NCI-H1105 treated with DMSO at 0.1 percent for 48 hours (cell line): ENCODE results near the gene FNDC11.
A peak's percentile ranks its signal among the peaks of the same experiment; 100 is the strongest.

ENCODE experiments used
- DNase-seq: peaks from one replicate; lab custom pipeline; 2025; lab: John Stamatoyannopoulos, UW

FNDC11 gene

DNA sequence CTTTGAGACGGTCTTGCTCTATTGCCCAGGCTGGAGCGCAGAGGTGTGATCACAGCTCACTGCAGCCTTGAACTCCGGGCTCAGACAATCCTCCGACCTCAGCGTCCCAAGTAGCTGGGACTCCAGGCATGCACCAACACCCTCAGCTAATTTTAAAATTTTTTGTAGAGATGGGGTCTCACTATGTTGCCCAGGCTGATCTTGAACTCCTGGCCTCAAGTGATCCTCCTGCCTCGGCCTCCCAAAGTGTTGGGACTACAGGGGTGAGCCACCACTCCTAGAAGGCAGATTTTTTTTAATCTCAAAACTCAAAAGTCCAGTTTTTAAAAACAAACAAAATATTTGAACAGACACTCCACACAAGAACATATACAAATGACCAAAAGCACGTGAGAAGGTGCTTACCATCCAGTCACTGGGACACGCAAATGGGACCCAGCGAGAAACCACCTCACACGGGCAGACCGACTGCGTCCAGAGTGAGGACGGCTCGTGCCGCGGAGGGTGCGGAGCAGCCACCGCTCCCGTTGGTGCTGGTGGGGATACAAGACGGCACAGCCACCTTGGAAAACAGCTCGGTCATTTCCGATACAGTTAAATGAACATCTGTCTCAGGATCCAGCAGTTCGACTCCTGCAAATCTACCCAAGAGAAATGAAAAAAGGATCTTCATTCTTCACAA lies 28.6 kb downstream of the FNDC11 start:
- no peak for DNase-seq

DNA sequence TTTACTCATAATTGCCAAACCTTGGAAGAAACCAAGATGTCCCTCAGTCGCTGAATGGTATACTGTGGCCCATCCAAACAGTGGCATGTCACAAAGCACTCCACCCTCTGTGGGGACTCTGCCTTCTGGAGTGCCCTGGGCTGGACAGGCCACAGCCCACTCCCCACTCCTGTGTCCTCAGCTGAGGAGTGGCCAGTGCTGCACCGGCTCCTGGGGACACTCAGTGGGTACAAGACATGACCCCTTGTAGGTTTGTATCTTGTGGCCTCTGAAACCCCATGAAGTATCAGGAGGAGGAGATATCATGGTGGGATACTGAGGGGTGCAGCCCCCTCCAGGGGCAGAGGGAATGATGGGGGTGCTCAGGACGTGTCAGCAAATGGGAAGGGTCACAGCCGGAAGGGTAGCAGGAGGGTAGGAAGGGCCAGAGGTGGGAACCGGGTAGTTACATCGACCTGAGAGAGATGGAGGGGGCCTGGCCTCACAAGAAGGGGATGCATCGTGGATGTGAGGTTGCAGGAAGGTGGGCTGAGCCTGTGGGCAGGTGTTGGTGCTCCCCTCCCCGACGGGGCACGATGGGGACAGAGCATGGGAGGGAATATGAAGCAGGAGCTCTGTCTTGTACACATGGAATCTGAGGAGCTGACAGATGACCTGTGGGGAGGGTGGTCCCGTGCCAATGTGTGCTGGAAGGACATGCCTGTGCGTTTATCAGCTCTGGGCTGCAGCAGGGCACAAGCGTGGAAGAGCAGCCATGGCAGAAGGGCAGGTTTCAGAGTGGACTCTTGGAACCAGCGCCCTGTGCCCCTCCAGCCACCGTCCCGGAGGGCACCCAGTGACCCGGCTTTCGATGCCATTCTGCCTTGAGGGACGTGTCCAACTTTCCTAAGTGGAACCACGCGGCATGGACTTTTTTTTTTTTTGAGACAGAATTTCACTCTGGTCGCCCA lies 31.9 kb downstream of the FNDC11 start:
- no peak for DNase-seq

DNA sequence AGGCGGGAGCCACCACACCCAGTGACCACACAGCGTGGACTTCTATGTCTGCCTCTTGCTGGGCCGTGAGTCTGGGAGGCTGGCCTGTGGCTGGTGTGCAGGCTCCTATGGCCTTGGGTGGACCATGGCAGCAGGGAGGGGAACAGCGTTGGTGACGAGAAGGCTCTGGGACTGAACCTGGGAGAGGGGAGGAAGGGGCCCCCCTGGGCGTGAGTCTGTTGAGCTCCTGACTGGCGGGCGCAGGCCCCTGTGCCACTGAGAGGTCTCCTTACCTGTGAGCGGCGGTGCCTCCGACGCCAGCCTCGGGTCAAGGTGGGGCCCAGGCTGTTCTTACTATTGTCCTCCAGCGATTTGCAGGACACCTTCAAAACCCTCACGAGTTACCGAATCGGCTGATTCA lies 32.8 kb downstream of the FNDC11 start:
- DNase-seq = no peak

DNA sequence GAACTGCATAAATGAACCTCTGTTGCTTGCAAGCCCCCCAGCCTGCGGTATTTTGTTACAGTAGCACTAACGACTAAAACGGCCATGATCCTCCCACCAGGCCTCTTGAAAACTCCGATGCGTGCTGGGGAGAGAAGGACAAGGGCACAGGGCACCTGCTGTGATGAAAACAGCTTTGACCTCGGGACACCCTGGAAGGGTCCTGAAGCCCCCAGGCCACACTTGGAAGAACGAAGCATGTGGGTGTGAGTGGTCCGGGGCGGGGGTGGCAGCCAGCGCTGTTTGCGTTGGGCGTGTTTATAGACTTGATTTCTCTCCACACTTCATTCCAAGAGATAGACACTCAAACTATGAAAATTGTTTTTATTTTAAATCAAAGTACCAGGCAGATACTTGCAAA lies 33.3 kb downstream of the FNDC11 start:
- no peak for DNase-seq

DNA sequence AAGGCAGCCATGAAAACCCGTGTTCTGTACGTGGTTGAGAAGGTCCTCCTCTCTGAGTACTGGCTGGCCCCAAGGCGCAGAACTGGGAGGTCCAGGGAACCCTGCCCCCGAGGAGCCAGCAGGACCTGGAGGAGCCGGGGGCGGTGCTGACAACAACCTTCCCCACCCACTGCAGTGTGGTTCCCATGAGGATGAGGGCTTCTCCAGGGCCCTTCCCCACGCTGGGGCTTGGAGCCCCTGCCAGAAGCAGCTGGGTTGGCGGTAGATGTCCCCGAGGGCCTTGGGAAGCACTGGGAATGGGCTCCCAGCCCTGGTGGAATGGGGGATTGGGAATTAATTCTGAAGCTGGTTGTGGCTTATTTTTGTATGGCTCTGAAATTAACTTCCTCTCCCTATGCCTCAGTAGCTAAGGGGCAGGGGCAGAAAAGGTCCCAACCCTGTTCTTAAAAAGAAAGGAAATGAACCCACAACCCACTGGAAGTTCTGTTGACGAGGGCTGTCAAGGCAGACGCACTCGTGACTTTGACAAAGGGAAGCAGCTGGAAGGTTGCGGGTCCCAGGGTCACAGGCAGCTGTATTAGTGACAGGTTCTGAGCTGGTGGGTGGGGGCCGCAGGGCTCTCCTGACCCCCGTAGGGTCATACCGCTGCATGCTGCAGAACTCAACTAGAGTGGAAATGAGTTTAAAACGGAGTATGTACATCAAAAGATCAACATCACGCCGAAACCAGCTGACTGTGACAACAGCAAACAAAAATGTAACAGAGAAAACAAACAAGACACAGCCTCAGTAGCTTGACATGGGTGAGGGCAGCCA lies 34.0 kb downstream of the FNDC11 start:
- no peak for DNase-seq

DNA sequence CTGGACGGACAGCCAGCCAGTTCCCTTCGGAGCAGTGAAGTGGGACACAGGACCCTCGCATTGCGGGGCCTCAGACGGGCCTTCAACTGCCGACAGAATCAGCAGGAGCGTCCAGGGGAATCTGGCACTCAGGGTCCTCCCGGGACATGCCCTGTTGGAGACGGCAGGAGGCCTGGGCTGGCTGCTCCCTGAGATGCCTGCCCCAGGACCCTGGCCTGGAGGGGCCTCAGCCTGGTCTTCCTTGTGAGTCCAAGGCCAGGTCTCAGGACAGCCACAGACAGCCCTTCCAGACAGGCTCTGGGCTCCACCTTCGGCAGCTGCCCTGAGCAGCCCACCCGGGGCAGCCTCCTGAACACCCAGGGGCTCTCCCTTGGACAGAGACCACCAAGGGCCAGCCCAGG lies 34.7 kb downstream of the FNDC11 start:
- no peak for DNase-seq

DNA sequence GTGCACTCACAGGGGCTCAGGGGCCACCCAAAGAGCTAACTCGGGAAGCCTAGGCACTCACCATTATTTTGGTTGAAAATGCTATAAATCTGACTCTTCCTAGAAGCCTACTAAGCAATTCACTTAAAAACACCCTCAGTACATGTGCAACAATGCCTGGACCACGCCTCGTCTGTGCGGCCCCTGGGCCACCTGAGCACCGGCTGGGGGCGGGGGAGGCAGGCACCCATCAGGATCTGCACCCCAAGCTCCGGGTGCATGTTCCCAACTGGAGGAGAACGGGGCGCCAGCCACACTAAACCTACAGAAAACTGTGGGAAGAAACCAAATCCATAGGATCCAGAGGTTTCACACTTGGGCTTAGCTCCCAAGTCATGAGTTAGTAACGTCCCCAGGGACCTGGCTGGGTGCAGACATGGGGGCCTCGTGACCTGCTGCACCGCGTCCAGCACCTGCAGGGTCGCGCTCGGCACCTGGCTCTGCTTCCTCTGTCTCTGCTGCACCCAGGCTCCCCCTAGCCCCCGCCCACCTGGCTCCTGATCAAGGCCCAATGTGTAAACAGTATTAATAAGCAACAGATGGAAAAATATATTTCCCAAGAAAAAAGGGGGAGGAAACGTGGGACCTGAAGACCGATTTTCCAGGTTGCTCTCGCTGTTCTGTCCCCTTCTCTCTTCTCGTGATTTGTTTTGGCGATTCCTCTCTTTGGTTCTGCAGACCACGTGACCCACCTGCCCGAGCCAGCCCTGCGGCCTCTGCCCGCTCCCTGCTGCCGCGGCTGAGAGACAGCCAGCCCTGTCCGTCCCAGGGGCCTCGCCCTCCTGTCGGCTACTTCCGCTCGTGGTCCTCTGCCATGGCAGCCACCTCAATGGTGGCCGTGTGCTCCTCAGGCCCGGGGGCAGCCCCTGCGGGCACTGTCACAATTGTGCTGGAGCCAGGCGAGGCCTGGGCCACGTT lies 35.6 kb downstream of the FNDC11 start:
- DNase-seq = peak; percentile 82

DNA sequence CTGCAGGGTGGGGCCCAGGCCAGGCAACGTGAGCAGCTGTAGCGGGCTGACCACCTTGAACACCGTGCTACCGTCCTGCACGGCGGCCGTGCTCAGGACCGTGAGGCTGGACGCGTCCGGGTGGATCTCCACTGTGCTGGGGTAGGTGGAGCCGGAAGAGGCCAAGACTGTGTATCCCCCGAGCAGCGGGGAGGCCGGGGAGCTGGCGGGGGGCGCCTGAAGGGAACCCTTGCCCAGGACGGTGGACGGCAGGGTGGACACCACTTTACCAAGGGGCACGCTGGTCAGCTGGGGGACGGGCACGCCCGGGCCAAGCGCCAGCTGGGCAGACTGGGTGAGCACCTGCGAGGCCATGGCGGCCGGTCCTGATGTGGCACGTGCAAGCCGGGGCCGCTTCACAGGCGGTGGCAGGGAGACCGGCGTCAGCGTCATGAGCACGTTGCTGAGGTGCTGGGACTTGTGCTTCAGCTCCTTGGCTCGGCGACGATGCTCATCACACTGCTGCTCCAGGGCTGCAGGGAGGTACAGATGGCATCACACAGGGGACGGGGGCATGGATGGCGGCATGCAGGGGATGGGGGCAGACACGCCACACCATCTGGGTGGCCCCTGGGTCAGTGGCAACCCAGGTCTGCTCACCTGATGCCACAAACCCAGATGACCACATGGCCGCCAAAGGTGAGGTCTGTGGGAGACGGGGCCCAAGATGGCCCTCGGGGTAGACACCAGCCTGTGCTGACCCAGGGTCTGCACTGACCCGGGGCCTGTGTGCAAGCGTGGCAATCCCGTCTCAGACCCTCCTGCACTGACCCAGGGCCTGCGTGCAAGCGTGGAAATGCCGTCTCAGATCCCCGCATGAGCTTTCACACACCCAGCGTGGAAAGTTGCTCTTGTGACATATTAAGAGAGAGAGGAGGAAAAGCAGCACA lies 36.5 kb downstream of the FNDC11 start:
- DNase-seq = no peak

DNA sequence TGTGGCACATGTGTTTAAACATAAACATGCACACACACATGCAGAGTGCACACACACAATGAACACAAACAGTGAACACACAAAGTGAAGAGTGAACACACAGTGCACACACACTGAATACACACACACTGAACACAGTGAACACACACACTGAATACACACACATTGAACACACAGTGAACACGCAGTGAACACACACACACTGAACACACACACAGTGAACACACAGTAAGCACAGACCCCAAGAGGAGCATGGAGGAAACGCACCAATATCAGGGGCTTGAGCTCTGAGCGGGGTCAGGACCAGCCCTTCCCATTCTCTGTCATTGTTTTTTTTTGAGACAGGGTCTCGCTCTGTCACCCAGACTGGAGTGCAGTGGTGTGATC lies 37.2 kb downstream of the FNDC11 start:
- DNase-seq = no peak

DNA sequence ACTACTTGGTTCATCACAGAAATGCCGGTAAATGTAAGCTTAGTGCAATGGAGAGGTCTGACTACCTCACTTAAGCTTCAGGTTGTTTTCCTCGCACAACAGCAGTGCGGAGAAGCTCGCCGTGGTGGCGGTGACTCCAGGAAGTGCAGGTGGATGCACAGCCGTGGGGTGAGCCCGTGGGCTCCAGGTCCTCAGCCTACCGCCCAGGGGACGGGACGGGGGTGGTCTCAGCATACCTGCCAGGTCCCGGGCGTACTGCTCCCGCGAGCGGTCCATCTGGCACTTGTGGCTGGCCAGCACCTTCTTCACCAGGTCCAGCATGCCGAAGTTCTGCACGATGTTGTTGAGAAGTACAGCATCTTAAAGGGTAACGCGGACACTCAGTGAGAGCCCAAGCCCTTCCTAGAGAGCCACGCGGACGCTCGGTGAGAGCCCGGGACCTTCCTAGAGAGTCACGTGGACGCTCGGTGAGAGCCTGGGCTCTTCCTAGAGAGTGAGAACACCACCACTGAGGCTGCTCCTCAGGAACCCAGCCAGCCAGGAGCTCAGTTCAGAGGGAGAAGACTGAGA lies 37.9 kb downstream of the FNDC11 start:
- no peak for DNase-seq

DNA sequence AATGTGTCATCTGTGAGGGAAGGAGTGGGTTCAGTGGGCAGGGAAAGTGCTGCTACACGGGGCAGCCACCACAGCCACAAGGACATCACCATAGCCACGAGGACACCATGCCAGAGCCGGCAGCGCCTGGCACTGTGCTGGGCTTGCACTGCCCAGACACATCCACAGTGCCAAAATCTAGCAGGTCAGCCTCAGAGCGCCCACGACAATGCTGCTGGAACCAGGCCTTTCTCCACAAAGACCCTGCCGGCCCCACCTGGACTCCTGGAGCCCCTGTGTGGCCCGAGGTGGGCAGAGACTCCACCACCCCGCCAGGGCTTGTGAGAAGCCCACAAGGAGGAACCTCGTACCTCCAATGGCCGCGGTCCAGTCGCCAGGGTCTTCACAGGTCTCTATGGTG lies 38.7 kb downstream of the FNDC11 start:
- no peak for DNase-seq

DNA sequence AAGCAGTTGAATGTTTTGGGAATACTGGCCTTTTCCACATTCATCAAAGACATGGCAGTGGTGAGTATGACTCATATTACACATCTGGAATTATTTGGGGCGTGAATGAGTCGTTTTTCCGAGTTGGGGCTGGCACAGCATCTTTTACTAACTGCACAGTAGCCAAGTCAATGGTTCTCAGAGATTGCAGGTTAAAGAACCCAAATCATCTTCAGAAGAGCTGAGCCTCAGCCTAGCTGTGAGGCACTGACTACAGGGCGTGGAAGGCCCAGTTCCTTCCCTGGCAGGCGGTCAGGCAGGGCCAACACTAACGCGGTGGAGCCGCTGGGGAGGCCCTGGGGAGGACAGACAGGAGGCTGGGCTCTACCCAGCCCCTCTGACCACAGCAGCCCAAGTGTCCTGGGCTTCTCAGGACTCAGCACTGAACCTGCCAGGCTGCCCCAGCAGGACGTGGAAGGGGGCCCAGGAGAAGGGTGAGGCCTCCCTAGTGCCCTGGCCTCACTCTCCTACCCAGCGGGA lies 40.1 kb downstream of the FNDC11 start:
- DNase-seq = no peak

DNA sequence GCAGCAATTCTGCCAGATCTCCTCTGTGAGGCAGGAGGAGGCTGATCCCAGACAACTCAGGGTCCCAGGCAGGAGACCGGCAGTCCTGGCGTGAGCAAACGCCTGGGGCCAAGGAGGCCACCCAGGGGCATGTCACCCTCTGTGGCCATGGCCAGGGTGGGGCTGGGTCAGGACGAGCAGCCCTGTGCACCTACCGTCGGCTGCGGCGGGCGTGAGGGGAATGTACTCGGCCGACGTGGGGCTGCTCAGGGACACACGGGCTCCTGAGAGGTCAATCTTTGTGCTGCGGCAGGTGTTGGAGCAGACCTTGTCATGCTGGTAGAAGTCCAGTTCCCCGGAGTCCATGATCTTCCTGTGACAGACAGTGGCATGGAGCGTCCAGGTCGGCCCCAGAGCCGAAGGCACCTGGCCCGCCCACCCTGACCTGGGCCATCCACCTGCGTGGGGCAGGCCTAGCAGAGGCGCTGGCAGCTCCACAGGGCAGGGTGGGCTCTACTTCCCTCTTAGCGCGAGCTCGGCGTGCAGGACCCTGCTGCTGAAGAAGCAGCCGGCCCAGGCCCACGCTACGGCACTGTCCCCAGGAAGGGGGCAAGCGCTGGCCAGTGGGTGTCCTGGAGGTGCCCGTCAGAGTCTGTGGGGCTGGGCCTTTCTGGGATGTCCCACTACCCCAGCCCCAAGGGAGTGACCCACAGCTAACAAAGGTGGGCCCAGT lies 41.6 kb downstream of the FNDC11 start:
- DNase-seq = no peak

DNA sequence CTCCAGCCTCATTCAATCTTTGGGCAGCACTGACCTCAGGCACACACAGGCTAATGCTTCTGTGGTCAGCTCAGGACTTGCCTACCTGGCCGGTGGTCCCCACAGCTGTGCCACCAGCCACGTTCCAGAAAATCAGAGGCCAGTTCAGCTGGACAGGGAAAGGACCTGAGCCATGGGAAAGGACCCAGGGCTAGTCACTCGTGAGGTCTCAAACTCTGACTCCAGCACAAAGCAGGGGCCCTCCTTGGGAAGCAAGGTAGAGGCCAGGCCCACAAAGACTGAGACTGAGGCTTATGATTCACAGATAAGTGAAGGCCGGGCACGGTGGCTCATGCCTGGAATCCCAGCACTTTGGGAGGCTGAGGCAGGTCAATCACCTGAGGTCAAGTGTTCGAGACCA lies 42.5 kb downstream of the FNDC11 start:
- no peak for DNase-seq

DNA sequence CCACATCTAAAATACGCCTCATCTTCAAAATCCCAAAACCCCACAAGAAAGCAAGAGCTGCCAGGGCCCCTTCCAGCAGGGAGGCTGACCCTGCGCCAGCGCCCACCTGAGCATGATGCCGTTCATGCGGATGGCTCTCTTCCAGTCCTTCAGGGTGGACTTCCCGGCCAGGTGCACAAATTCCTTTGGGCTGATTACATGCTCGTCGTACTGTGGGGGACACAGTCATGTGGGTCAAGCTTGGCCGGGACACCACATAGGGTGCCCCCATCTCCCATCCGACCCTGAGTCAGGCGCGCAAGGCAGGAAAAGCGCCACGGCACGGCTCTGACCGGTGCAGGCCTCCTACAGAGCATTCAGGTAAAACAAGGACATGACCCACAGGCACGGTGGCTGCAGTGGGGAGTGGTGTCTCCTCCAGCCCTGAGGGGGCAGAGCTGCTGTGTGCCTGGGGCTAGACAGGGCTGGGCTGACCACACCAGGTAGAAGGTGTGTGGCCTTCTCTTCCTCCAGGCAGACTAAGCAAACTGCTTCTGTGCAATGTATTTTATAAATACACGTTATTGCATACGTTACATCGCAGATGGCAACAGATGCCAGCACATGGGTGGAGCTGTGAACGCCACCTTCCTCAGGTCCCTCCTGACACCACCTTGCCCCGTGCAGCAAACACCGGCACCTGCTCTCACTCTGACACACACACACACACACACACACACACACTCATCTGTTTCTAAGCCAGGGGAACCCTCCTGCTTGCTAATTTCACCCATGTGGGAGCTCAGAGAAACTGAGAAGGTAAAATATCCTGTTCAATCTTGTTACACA lies 43.9 kb downstream of the FNDC11 start:
- DNase-seq = no peak

DNA sequence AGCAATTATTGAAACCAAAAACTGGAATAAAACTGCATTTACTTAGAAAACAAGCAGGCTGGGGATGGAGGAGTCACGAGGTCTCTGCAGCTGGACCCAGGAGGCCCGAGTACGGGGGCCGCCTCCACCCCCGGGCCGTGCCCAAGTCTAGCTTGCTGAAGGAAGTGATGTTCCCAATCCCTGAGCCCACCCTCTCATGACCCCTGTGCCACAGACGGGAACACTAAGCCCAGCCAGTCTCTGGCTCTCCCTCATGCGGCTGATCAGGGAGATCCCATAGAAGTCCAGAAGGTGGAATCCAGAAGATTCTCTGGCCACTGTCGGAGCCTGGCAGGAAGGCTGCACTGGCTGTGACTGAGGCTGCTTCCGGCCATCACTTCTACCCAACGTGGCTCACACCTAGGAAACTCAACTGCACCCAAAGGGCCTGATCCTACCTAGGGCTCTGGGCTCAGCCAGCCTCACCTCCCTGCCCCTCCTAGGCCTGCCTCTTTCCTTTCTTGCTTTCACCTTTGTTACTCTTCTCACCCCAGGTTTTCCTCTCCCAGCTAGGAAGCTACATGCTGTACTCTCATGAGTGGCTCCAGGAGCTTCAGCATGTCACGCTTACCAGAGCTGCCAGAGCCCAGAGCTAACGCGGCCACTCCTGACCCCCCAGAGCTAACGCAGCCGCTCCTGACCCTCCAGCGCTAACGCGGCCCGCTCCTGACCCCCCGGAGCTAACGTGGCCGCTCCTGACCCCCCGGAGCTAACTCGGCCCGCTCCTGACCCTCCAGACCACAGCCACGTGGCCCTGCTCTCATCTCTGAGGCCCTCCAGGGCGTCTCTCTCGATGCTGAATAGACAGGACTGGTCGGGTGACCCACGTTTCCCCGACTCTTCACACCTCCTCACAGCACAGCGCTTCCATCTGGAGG lies 44.8 kb downstream of the FNDC11 start:
- DNase-seq = no peak
